ENCODE measurements around the gene ITPRIP. TPM values are rescaled to one million over a fixed set of nuclear protein-coding genes. Genes with fewer than 3 reads are reported as not detected.
A peak's percentile ranks its signal among the peaks of the same experiment; 100 is the strongest.

The ITPRIP gene
- total RNA-seq, 1 donor from 2014 or later: 37.0 TPM

GRCh38 chr10:104334965-104335650 lies 3.2 kb downstream of the ITPRIP start:
- ATAC-seq (no peak), DNase-seq (no peak)
- H3K27me3 ChIP-seq (ENCODE audit: low read depth): no peaks in the 10 kb centered on the region
- TF ChIP-seq CTCF (IDR thresholded peaks at IDR 0.05): no peak
- H3K4me3 ChIP-seq: peak overlapping the region; percentile 97
- no peaks in the 10 kb centered on the region for H3K36me3 ChIP-seq
- H3K27ac ChIP-seq: peak overlapping the region; percentile 99
- peaks cover 73% of the 10 kb centered on the region for H3K4me1 ChIP-seq
- intact Hi-C loops (cut with DNase I): no loop called here
- H3K9me3 ChIP-seq: no peaks in the 10 kb centered on the region

GRCh38 chr10:104334561-104334960 lies 3.7 kb downstream of the ITPRIP start:
- ATAC-seq (no peak), DNase-seq (no peak)
- intact Hi-C loops (cut with DNase I): no loop called here
- Histone ChIP-seq H3K27ac (peak overlapping the region; percentile 99), H3K9me3 (no peaks in the 10 kb centered on the region), H3K4me1 (peaks cover 74% of the 10 kb centered on the region), H3K36me3 (no peaks in the 10 kb centered on the region), H3K4me3 (peak overlapping the region; percentile 97), H3K27me3 (ENCODE audit: low read depth) (no peaks in the 10 kb centered on the region)
- TF ChIP-seq CTCF (IDR thresholded peaks at IDR 0.05): no peak

GRCh38 chr10:104333728-104334373 lies 4.4 kb downstream of the ITPRIP start:
- intact Hi-C loops (cut with DNase I): no loop called here
- Histone ChIP-seq H3K27ac (peak overlapping the region; percentile 99), H3K27me3 (ENCODE audit: low read depth) (no peaks in the 10 kb centered on the region), H3K4me1 (peaks cover 81% of the 10 kb centered on the region), H3K36me3 (no peaks in the 10 kb centered on the region), H3K9me3 (no peaks in the 10 kb centered on the region), H3K4me3 (no peak overlapping the region)
- TF ChIP-seq CTCF (IDR thresholded peaks at IDR 0.05): no peak
- DNase-seq (no peak), ATAC-seq (no peak)

GRCh38 chr10:104333032-104333727 lies 5.1 kb downstream of the ITPRIP start:
- H3K4me1 ChIP-seq: peaks cover 88% of the 10 kb centered on the region
- DNase-seq (no peak), ATAC-seq (no peak)
- no peaks in the 10 kb centered on the region for H3K9me3 ChIP-seq
- TF ChIP-seq CTCF (IDR thresholded peaks at IDR 0.05): no peak
- H3K27ac ChIP-seq: peak overlapping the region; percentile 99
- H3K4me3 ChIP-seq: no peak overlapping the region
- H3K27me3 ChIP-seq (ENCODE audit: low read depth): no peaks in the 10 kb centered on the region
- intact Hi-C loops (cut with DNase I): no loop called here
- no peaks in the 10 kb centered on the region for H3K36me3 ChIP-seq

- intact Hi-C loops (cut with DNase I): no loop called here
- DNase-seq (no peak), ATAC-seq (no peak)
- Histone ChIP-seq H3K27me3 (ENCODE audit: low read depth) (no peaks in the 10 kb centered on the region), H3K9me3 (no peaks in the 10 kb centered on the region), H3K36me3 (no peaks in the 10 kb centered on the region), H3K27ac (peak overlapping the region; percentile 99), H3K4me1 (peaks cover 95% of the 10 kb centered on the region), H3K4me3 (no peak overlapping the region)
- TF ChIP-seq CTCF (IDR thresholded peaks at IDR 0.05): no peak
These were observed 5.8 kb downstream of the ITPRIP start for GRCh38 chr10:104332243-104333031.
